SKM-1 (cell line): ENCODE data around the gene LRRC38.
"Not testable (repeated sequence)": the region's sequence is repeated elsewhere in the genome, so short reads cannot be mapped to it uniquely, and the experiment has no call there.

Experiments used
- DNase-seq: peaks from one replicate; lab custom pipeline; 2025; ENCODE audit not compliant: unreplicated experiment; lab: John Stamatoyannopoulos, UW

The LRRC38 gene, protein sequence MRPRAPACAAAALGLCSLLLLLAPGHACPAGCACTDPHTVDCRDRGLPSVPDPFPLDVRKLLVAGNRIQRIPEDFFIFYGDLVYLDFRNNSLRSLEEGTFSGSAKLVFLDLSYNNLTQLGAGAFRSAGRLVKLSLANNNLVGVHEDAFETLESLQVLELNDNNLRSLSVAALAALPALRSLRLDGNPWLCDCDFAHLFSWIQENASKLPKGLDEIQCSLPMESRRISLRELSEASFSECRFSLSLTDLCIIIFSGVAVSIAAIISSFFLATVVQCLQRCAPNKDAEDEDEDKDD

GRCh38 chr1:13513895-13514546 lies at the start of gene LRRC38:
Gene LRRC38, minus strand, starts transcription at chr1:13514003. Its CDS starts 410 bp downstream, at chr1:13513593.
- no peak for DNase-seq

DNA sequence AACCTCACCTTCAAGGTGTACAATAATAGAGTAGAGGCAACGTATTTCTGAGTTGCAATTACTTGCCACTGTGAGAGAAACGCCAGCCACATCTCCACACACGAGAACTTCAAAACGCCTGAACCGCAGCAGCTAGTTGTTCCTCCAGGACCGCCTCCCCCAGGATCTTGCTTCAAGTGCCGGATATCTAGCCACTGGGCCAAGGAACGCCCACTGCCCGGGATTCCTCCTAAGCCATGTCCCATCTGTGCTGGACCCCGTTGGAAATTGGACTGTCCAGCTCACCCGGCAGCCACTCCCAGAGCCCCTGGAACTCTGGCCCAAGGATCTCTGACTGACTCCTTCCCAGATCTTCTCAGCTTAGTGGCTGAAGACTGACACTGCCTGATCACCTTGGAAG lies 49.2 kb upstream of the LRRC38 start:
- DNase-seq = not testable (repeated sequence)

DNA sequence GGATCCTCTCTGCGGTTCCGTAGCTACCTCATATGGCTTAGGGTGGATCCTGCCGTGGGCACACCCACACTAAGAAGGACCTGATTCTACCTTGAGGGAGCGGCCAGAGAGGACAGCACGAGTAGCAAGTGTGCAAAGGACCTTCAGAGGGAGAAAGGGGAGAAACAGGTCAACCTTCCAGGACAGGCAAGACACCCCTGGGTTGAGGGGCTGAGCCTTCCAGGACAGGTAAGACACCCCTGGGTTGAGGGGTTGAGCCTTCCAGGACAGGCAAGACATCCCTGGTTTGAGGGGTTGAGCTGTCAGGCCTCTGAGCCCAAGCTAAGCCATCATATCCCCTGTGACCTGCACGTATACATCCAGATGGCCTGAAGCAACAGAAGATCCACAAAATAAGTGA lies 46.7 kb upstream of the LRRC38 start:
- DNase-seq = no peak

- no peak for DNase-seq
Measured at GRCh38 chr1:13556224-13556764, 42.5 kb upstream of the LRRC38 start.

- DNase-seq = no peak
Measured at GRCh38 chr1:13554798-13555197, 41.0 kb upstream of the LRRC38 start.

GRCh38 chr1:13550663-13551062 lies 36.9 kb upstream of the LRRC38 start:
- DNase-seq = no peak

GRCh38 chr1:13549521-13549920 lies 35.7 kb upstream of the LRRC38 start:
- no peak for DNase-seq

- no peak for DNase-seq
Measured at GRCh38 chr1:13549021-13549420, 35.2 kb upstream of the LRRC38 start.

DNA sequence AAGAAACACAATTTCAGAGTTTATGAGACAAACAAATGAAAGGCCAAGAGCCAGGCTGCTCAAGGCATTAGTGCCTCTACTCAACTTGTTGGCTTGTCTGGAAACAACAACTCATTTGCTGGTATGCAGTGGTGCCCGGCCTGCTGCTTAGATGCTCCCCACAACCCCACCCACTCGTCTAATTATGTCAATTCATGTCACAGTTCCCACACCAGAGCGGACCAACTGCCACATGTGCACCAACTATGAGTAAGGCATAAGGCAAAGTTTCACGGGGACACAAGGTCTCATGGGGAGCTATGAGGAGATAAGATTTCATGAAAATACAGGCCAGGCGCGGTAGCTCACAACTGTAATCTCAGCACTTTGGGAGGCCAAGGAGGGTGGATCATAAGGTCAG lies 34.5 kb upstream of the LRRC38 start:
- no peak for DNase-seq

DNA sequence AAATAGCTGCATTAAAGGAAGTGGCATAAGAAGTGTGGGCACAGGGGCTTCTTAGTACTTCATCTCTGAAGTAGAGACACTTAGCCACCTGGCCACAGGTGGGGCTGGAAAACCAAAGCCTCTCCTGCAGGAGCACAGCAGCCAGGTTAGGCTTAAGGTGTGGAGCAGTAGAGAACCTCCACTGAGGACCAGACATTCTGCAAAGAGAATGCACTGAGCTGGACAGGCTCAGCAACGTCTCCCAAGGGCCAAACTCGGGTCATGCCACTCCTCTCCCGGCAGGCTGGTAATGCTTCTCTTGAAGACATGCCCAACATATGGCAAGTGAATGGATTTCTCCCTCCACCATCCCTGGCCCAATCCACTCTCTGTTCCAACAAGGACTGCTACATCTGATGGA lies 33.0 kb upstream of the LRRC38 start:
- no peak for DNase-seq

DNA sequence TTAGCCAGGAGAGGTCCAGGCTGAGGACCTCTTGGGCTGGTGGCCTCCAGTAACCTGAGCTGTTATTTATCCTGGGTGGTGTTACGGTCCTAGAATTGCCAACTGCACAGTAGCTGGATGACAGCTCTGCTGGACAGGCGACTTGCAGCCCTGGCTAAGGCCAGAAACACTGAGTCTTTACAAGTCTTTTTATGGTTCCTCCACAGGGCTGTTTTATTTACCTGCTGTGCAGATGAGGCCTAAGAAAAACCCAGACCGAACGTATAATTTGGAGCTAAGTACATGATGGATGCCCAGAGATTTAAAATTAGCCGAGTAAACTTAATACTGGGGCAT lies 30.4 kb upstream of the LRRC38 start:
- DNase-seq = no peak

DNA sequence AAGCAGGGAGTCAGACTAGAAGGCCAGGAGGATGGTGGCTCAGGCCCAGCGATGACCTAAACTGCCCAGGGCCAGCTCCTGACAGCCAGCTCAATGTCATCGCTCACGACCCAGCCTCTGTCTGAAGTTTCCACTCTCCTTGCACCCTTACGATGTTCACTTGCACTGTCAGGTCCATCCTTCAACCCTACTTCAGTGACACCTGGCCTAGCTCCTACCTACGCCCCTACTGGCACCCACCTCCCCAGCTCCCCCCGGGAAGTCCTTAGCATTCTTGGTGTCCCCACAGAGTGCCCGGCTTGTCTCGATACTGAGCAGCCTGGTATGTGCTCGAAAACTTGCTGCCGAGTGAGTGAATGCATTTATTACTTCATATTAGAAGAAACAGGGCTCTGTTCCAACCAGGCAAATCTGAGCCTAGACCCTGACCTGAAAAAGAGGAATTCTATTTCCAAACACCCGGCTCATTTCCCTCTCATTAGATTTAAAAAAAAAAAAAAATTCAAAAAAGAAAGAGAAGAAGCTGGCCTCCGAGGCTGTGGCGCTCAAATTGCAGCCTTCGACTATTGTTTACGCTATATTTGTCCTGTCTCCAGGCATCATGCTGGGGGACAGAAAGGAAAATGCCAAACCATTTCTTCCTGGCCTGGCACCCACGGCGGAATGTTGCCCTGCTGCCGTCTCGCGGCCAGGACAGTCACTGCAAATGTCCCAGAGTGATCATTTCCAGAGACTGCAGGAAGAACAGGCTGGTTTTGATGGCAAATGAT lies 29.8 kb upstream of the LRRC38 start:
- DNase-seq = no peak

DNA sequence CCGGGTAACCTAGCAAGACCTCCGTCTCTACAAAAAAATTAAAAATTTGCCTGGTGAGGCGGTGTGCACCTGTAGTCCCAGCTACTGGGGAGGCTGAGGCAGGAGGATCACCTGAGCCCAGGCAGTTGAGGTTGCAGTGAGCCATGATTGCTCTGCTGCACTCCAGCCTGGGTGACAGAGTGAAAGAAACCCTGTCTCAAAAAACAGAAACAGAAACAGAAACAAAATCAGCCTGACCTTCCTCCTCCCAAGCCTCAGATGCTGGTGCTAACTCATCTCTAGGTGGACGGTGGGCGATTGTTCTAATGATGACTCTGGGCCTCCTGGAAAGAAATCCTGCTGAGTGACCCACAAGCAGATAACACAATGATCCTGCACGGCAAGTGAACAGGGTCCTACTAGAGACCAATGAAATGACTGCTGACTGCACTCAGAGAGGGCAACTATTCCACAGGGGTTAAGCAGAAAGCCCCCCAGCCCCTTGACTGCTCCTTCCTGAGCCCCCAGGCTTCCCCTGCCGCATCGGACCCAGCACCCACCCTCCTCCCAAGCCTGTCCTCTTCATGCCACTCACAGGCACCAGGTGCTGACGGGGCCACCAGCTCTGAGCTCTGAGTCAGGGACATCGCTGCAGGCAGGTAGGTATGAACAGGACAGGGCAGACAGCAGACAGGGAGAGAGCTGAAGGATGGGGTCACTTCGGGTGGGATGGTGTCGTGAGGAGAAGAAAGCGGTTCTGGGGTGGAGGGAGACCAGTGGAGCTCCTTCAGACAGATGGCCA lies 27.8 kb upstream of the LRRC38 start:
- no peak for DNase-seq

DNA sequence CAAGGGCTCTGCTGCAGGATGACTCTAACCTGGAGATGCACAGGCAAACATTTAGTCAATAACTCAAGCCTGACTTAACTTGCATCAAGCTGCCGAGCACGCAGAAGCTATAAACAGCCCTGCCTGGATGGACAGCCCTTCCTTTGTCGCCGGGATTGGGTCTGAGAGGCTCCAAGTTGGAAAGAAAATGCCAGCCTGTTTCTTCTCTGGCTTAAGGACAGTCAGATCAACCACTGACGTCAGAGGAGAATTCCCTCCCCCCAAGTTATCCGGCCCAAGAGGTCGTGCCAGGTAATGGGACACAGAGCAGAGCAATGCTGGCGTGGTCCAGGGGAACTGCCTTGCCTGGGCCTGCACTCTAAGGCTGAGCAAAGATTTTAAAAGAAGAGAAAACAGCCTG lies 27.1 kb upstream of the LRRC38 start:
- no peak for DNase-seq

- DNase-seq = no peak
Measured at GRCh38 chr1:13539683-13540082, 25.9 kb upstream of the LRRC38 start.

DNA sequence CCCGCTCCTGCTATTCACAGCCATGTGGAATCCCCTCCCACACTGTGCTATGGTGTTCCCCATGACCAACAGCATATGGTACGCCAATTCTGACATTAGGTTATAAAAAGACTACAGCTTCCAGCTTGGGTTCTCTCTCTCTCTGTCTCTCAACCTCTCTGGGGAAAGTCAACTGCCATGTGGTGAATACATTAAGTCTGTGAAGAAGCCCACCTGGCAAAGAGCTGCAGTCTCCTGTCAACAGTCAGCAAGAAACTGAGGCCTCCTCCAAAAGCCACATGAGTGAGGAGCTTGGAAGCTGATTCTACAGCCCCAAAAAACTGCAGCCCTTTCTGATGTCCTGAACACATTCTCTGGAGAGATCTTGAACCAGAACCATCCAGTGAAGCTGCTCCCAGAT lies 25.0 kb upstream of the LRRC38 start:
- no peak for DNase-seq

DNA sequence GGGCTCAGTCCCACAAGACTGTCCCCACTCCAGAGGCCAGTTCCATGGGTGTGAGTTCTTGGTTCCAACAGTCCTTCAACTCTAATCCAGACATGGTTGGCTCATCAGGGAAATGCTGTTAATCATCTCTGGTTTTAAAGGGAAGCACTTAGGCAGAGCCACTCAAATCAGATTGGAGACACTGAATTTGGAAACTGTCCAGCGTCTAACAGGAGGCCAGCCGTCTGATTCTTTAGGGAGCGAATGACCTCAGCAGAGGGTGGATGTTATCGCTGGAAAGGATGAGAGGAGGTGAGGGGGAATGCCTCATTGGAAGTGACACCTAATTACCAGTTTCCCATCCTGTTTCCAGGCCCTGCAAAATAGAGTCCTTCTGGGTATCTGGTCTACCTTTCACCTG lies 22.8 kb upstream of the LRRC38 start:
- no peak for DNase-seq

GRCh38 chr1:13535227-13535626 lies 21.4 kb upstream of the LRRC38 start:
- no peak for DNase-seq

GRCh38 chr1:13528320-13528719 lies 14.5 kb upstream of the LRRC38 start:
- no peak for DNase-seq

- DNase-seq = no peak
Measured at GRCh38 chr1:13523780-13524477, 10.1 kb upstream of the LRRC38 start.

- no peak for DNase-seq
Measured at GRCh38 chr1:13520985-13521384, 7.2 kb upstream of the LRRC38 start.
